Keratinocyte (primary cell): ENCODE results near the gene DYNC1I1.

Experiments
- EZH2 ChIP-seq: IDR thresholded peaks from one replicate; pipeline ENCODE4 v1.6.1; 2012; ENCODE audit warnings: inconsistent platforms, mild to moderate bottlenecking, low read length, moderate library complexity
- TF ChIP-seq, protein P1 (sequence below), 3 experiments: IDR thresholded peaks in 1 of 3; conservative IDR thresholded peaks in 1 of 3; optimal IDR thresholded peaks in 1 of 3; 2 replicates in 2 of 3; 3 replicates in 1 of 3; pipeline versions ENCODE3 to v1.5.1; 2011; ENCODE audit warnings: low read length in 3 of 3, mild to moderate bottlenecking in 3 of 3, moderate library complexity in 2 of 3, control low read depth in 1 of 3, inconsistent platforms in 1 of 3; ENCODE audit not compliant: insufficient read depth in 2 of 3; ENCODE audit errors: extremely low read depth in 1 of 3

DNA sequence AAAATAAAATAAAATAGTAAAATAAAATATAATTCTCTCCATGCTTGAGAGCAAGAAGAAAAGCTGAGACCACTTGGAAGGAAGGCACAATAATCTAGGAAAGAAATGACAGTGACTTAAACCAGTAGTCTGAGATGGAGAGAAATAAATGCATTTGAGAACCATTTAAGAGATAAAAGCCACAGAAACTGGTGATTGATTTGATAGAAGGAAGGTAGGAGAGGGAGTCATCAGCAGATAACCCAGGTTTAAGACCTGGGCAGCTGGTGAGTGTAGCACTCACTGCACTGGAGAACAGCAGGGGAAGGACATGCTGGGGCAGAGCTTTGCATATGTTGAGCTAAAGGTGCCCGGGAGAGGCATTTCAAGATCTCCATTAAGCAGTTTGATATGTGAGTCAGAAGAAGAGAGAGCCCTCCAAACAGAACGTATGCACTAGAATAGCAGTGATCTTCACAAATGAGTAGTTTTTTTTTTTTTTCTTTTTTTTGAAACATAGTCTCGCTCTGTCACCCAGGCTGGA lies 268.0 kb downstream of the DYNC1I1 start:
- TF ChIP-seq, protein P1, sequence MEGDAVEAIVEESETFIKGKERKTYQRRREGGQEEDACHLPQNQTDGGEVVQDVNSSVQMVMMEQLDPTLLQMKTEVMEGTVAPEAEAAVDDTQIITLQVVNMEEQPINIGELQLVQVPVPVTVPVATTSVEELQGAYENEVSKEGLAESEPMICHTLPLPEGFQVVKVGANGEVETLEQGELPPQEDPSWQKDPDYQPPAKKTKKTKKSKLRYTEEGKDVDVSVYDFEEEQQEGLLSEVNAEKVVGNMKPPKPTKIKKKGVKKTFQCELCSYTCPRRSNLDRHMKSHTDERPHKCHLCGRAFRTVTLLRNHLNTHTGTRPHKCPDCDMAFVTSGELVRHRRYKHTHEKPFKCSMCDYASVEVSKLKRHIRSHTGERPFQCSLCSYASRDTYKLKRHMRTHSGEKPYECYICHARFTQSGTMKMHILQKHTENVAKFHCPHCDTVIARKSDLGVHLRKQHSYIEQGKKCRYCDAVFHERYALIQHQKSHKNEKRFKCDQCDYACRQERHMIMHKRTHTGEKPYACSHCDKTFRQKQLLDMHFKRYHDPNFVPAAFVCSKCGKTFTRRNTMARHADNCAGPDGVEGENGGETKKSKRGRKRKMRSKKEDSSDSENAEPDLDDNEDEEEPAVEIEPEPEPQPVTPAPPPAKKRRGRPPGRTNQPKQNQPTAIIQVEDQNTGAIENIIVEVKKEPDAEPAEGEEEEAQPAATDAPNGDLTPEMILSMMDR (optimal IDR thresholded peaks at IDR 0.05 in 1 of 3, IDR thresholded peaks at IDR 0.05 in 1 of 3, conservative IDR thresholded peaks at IDR 0.05 in 1 of 3; ENCODE audit: extremely low read depth in 1 of 3, insufficient read depth in 2 of 3, low read length in 3 of 3): no peak
- no peak for TF ChIP-seq EZH2
